K562 (cell line): Measurements from ENCODE around the gene TULP4. TPM values are rescaled to one million over a fixed set of nuclear protein-coding genes. Genes with fewer than 3 reads are reported as not detected.
A peak's percentile ranks its signal among the peaks of the same experiment; 100 is the strongest.

ENCODE experiments used
- ARID4B ChIP-seq: sonication (generic); formaldehyde crosslinking; IDR thresholded peaks from 2 replicates; pipeline ENCODE4 v1.8.0; 2022; ENCODE audit warnings: mild to moderate bottlenecking, missing genetic modification reagents
- ELF1 ChIP-seq: fragments of 200-800 bp; sonication (Bioruptor generic); IDR thresholded peaks from 2 replicates; pipeline ENCODE4 v1.6.1; 2016; ENCODE audit warnings: missing genetic modification characterization, missing compliant biosample characterization
- ERF ChIP-seq: fragments of 450-650 bp; formaldehyde crosslinking; IDR thresholded peaks from 2 replicates; pipeline ENCODE4 v1.4.0; 2020; ENCODE audit warnings: mild to moderate bottlenecking, mixed read lengths
- HSF4 ChIP-seq: fragments of 250-450 bp; sonication (Bioruptor Pico); IDR thresholded peaks from 2 replicates; pipeline ENCODE4 v2.1.2; 2022; ENCODE audit warnings: mild to moderate bottlenecking, moderate library complexity, borderline replicate concordance
- KDM5B ChIP-seq: fragments of 200-600 bp; sonication (generic); IDR thresholded peaks from 2 replicates; pipeline ENCODE4 v1.6.1; 2012; ENCODE audit warnings: low read depth, mild to moderate bottlenecking, moderate library complexity, low read length, control low read depth, inconsistent platforms; ENCODE audit not compliant: insufficient replicate concordance
- L3MBTL2 ChIP-seq: fragments of 450-650 bp; IDR thresholded peaks from 2 replicates; pipeline ENCODE4 v1.6.1; 2016; ENCODE audit warnings: mild to moderate bottlenecking, moderate library complexity
- LEF1 ChIP-seq: fragments of 450-650 bp; IDR thresholded peaks from 2 replicates; pipeline ENCODE4 v1.6.1; 2016; ENCODE audit warnings: mild to moderate bottlenecking
- MAZ ChIP-seq, 2 experiments: fragments of 450-650 bp in 1 of 2; sonication (generic) in 1 of 2; formaldehyde crosslinking; IDR thresholded peaks in 1 of 2; conservative IDR thresholded peaks in 1 of 2; 2 replicates each; pipeline versions ENCODE4 v1.4.0 to v1.5.0; 2020; ENCODE audit warnings: mild to moderate bottlenecking in 1 of 2, missing genetic modification reagents in 1 of 2
- NCOA6 ChIP-seq: fragments of 450-650 bp; IDR thresholded peaks from 2 replicates; pipeline ENCODE4 v1.6.1; 2017; ENCODE audit warnings: mild to moderate bottlenecking
- RBBP5 ChIP-seq: fragments of 200-600 bp; sonication (generic); IDR thresholded peaks from 2 replicates; pipeline ENCODE4 v1.6.1; 2012; ENCODE audit warnings: borderline replicate concordance, mild to moderate bottlenecking, low read length, control low read depth, inconsistent platforms; ENCODE audit not compliant: insufficient read depth, poor library complexity, severe bottlenecking
- RBM15 ChIP-seq: fragments of 200-400 bp; formaldehyde crosslinking; IDR thresholded peaks from 2 replicates; pipeline ENCODE4 v1.6.1; 2018; ENCODE audit warnings: mild to moderate bottlenecking, low read length, moderate library complexity; ENCODE audit not compliant: insufficient read depth
- SMARCE1 ChIP-seq: fragments of 450-650 bp; IDR thresholded peaks from 2 replicates; pipeline ENCODE4 v1.7.1; 2016; ENCODE audit warnings: mild to moderate bottlenecking
- SUPT5H ChIP-seq: fragments of 450-650 bp; IDR thresholded peaks from 2 replicates; pipeline ENCODE4 v1.6.1; 2016
- TRIM24 ChIP-seq, 2 experiments: fragments of 450-650 bp; IDR thresholded peaks; 2 replicates each; pipeline ENCODE4 v1.6.1; 2016
- USF2 ChIP-seq: sonication (generic); formaldehyde crosslinking; IDR thresholded peaks from 2 replicates; pipeline ENCODE4 v1.5.0; 2020; ENCODE audit warnings: missing genetic modification reagents
- VEZF1 ChIP-seq: fragments of 200-800 bp; sonication (Bioruptor generic); IDR thresholded peaks from 2 replicates; pipeline ENCODE4 v1.6.1; 2017; ENCODE audit warnings: missing genetic modification characterization, missing compliant biosample characterization
- WHSC1 ChIP-seq: IDR thresholded peaks from one replicate; pipeline ENCODE4 v1.6.1; 2012; ENCODE audit warnings: low read length, control low read depth, inconsistent platforms
- ZBTB17 ChIP-seq: fragments of 450-650 bp; formaldehyde crosslinking; IDR thresholded peaks from 2 replicates; pipeline ENCODE4 v1.4.0; 2020; ENCODE audit warnings: mild to moderate bottlenecking
- ZEB2 ChIP-seq: fragments of 450-650 bp; IDR thresholded peaks from 2 replicates; pipeline ENCODE4 v1.6.1; 2016
- ZNF174 ChIP-seq: fragments of 250-450 bp; sonication (Bioruptor Pico); IDR thresholded peaks from 2 replicates; pipeline ENCODE4 v1.4.0; 2020; ENCODE audit warnings: mild to moderate bottlenecking
- ZNF263 ChIP-seq: sonication (generic); formaldehyde crosslinking; IDR thresholded peaks from 2 replicates; pipeline ENCODE4 v1.8.0; 2022; ENCODE audit warnings: mild to moderate bottlenecking, missing genetic modification reagents, borderline replicate concordance
- ZNF354B ChIP-seq: fragments of 250-450 bp; sonication (Bioruptor Pico); IDR thresholded peaks from 2 replicates; pipeline ENCODE4 v1.4.0; 2020
- ZNF444 ChIP-seq: fragments of 250-450 bp; sonication (Bioruptor Pico); IDR thresholded peaks from 2 replicates; pipeline ENCODE4 v1.4.0; 2020; ENCODE audit warnings: mild to moderate bottlenecking, moderate library complexity
- ZNF707 ChIP-seq: fragments of 250-450 bp; sonication (Bioruptor Pico); conservative IDR thresholded peaks from 2 replicates; pipeline ENCODE4 v1.8.0; 2022; ENCODE audit warnings: inconsistent platforms, mild to moderate bottlenecking, moderate library complexity
- ZNF75A ChIP-seq: fragments of 450-650 bp; formaldehyde crosslinking; IDR thresholded peaks from 2 replicates; pipeline ENCODE4 v1.4.0; 2020; ENCODE audit warnings: mild to moderate bottlenecking
- polyA plus RNA-seq, 8 experiments: library from polyadenylated mRNA; depleted of rRNA in 4 of 8; stranded (reverse) in 5 of 8; unstranded in 3 of 8; fragments of >200 nt; fragmentation: Nextera tagmentation in 2 of 8; fragmentation: Illumina TruSeq in 1 of 8; extraction: Ambion mirVana in 2 of 8; extraction: Trizol in 1 of 8; gene quantifications; 2 replicates each; pipeline versions ENCODE4 v1.2.1 to v1.2.3, GENCODE V29; 2011 to 2014; ENCODE audit warnings: inconsistent platforms in 1 of 8, missing spikeins in 1 of 8
- total RNA-seq, 7 experiments: library from RNA; depleted of rRNA in 6 of 7; stranded (reverse); fragments of >200 nt in 6 of 7; fragmentation: Illumina TruSeq in 2 of 7; extraction: Trizol in 2 of 7; gene quantifications; 2 replicates each; pipeline versions ENCODE4 v1.2.1 to v1.2.3, GENCODE V29; 2011 to 2021; ENCODE audit warnings: low replicate concordance in 1 of 7

The TULP4 gene
- total and polyA plus RNA-seq, 9 of the 15 experiments (the other 6 are each of a cell fraction or from before 2014, with no cell fraction given) = 1.2 to 50.4 (median 11.0) TPM

DNA sequence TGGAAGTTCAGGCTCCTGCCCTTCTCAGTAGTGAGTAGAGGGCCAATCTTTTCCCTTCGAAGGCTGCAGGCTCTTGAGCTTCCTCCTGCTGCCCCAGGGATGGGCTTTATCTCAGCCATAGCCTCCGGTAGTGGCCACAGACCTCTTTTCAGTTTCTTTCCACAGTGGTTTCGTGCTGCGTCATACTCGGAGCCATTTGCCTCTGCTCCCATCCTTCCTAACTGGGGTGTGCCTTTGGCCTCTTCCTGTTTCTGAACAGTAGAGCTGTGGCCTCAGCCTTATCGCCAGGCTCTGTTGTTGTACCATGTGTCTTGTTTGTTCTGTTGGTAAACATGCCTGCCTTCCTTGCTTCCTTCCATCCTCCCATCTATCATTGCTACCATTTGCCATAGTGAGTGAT lies 54.1 kb downstream of the TULP4 start (continued):
- peak; percentile 71 for TF ChIP-seq ELF1 (tag)
- no peak for TF ChIP-seq ZNF707 (CRISPR knock-in tag)
- TF ChIP-seq L3MBTL2 = peak; percentile 61
- no peak for TF ChIP-seq RBM15
- TF ChIP-seq KDM5B = peak; percentile 61
- TF ChIP-seq NCOA6 = no peak
- TF ChIP-seq ZNF75A (CRISPR knock-in tag) = no peak
- TF ChIP-seq ZBTB17 (CRISPR knock-in tag) = peak; percentile 77; the same call in 1 of the 2 replicates
- no peak for TF ChIP-seq ZEB2
- no peak for TF ChIP-seq USF2
- no peak for TF ChIP-seq ARID4B (CRISPR knock-in tag)
- TF ChIP-seq RBBP5 = no peak
- TF ChIP-seq ZNF263 = 0 out of 2 replicates have a peak, but pooled peaks have one; percentile 32
- no peak for TF ChIP-seq ZNF354B
- peak in 1 of 2 experiments; percentile 60; a peak in 1 of 4 replicates for TF ChIP-seq TRIM24 (IDR thresholded peaks at IDR 0.05)
- TF ChIP-seq VEZF1 (CRISPR knock-in tag) = peak; percentile 37; the same call in 1 of the 2 replicates
- TF ChIP-seq HSF4 (CRISPR knock-in tag) = no peak
- no peak for TF ChIP-seq ZNF174 (CRISPR knock-in tag)
- no peak for TF ChIP-seq WHSC1
- no peak for TF ChIP-seq SUPT5H
- TF ChIP-seq MAZ (CRISPR knock-in tag; conservative IDR thresholded peaks at IDR 0.05 in 1 of 2, IDR thresholded peaks at IDR 0.05 in 1 of 2) = peak in 1 of 2 experiments; percentile 53; a peak in 3 of 4 replicates
- TF ChIP-seq SMARCE1 = peak; percentile 59; the same call in 1 of the 2 replicates
- peak; percentile 40; the same call in 1 of the 2 replicates for TF ChIP-seq ZNF444 (CRISPR knock-in tag)
- no peak for TF ChIP-seq LEF1
- 0 out of 2 replicates have a peak, but pooled peaks have one; percentile 46 for TF ChIP-seq ERF (CRISPR knock-in tag)
